K562 (cell line): ENCODE measurements around the gene B3GALT6. TPM values are rescaled to one million over a fixed set of nuclear protein-coding genes. Genes with fewer than 3 reads are reported as not detected.

Source experiments
- CREM ChIP-seq: IDR thresholded peaks from 2 replicates; pipeline ENCODE4 v1.6.1; 2014; ENCODE audit warnings: antibody characterized with exemption, low read depth
- E2F1 ChIP-seq: sonication (generic); formaldehyde crosslinking; IDR thresholded peaks from 2 replicates; pipeline ENCODE4 v1.8.1; 2023; ENCODE audit warnings: mild to moderate bottlenecking, missing genetic modification reagents, moderate library complexity
- FOXP1 ChIP-seq: sonication (generic); formaldehyde crosslinking; IDR thresholded peaks from 2 replicates; pipeline ENCODE4 v1.8.0; 2022; ENCODE audit warnings: mild to moderate bottlenecking, missing genetic modification reagents
- PCBP2 ChIP-seq: fragments of 200-400 bp; formaldehyde crosslinking; IDR thresholded peaks from 2 replicates; pipeline ENCODE4 v1.6.1; 2018; ENCODE audit warnings: low read length, low read depth, mild to moderate bottlenecking, moderate library complexity; ENCODE audit not compliant: poor library complexity, severe bottlenecking
- RBBP5 ChIP-seq: fragments of 200-600 bp; sonication (generic); IDR thresholded peaks from 2 replicates; pipeline ENCODE4 v1.6.1; 2012; ENCODE audit warnings: borderline replicate concordance, mild to moderate bottlenecking, low read length, control low read depth, inconsistent platforms; ENCODE audit not compliant: insufficient read depth, poor library complexity, severe bottlenecking
- REST ChIP-seq, 2 experiments: fragments of 450-650 bp; formaldehyde crosslinking in 1 of 2; IDR thresholded peaks; 2 replicates each; pipeline versions ENCODE4 v1.4.0 to v1.6.1; 2014 to 2020; ENCODE audit warnings: mild to moderate bottlenecking in 2 of 2, borderline replicate concordance in 1 of 2, low read depth in 1 of 2
- SUPT5H ChIP-seq: fragments of 450-650 bp; IDR thresholded peaks from 2 replicates; pipeline ENCODE4 v1.6.1; 2016
- WHSC1 ChIP-seq: IDR thresholded peaks from one replicate; pipeline ENCODE4 v1.6.1; 2012; ENCODE audit warnings: low read length, control low read depth, inconsistent platforms
- ZNF124 ChIP-seq: sonication (generic); formaldehyde crosslinking; IDR thresholded peaks from 2 replicates; pipeline ENCODE4 v1.8.1; 2022; ENCODE audit warnings: missing genetic modification reagents
- ZNF217 ChIP-seq: sonication (generic); formaldehyde crosslinking; IDR thresholded peaks from 2 replicates; pipeline ENCODE4 v1.8.0; 2022; ENCODE audit warnings: mild to moderate bottlenecking, missing genetic modification reagents
- ZNF445 ChIP-seq: fragments of 250-450 bp; sonication (Bioruptor Pico); IDR thresholded peaks from 2 replicates; pipeline ENCODE4 v1.4.0; 2020; ENCODE audit warnings: low read depth, mild to moderate bottlenecking, moderate library complexity
- ZNF778 ChIP-seq: fragments of 450-650 bp; formaldehyde crosslinking; IDR thresholded peaks from 2 replicates; pipeline ENCODE4 v1.4.0; 2020; ENCODE audit warnings: mild to moderate bottlenecking, moderate library complexity
- ZSCAN29 ChIP-seq: fragments of 450-650 bp; IDR thresholded peaks from 2 replicates; pipeline ENCODE4 v1.6.1; 2017
- polyA plus RNA-seq, 8 experiments: library from polyadenylated mRNA; depleted of rRNA in 4 of 8; stranded (reverse) in 5 of 8; unstranded in 3 of 8; fragments of >200 nt; fragmentation: Nextera tagmentation in 2 of 8; fragmentation: Illumina TruSeq in 1 of 8; extraction: Ambion mirVana in 2 of 8; extraction: Trizol in 1 of 8; gene quantifications; 2 replicates each; pipeline versions ENCODE4 v1.2.1 to v1.2.3, GENCODE V29; 2011 to 2014; ENCODE audit warnings: inconsistent platforms in 1 of 8, missing spikeins in 1 of 8
- total RNA-seq, 7 experiments: library from RNA; depleted of rRNA in 6 of 7; stranded (reverse); fragments of >200 nt in 6 of 7; fragmentation: Illumina TruSeq in 2 of 7; extraction: Trizol in 2 of 7; gene quantifications; 2 replicates each; pipeline versions ENCODE4 v1.2.1 to v1.2.3, GENCODE V29; 2011 to 2021; ENCODE audit warnings: low replicate concordance in 1 of 7
- TF ChIP-seq, protein P1 (sequence below), 3 experiments: fragments of 200-800 bp in 1 of 3; fragments of 250-450 bp in 1 of 3; fragments of 450-650 bp in 1 of 3; sonication (Bioruptor Pico) in 1 of 3; sonication (Bioruptor generic) in 1 of 3; formaldehyde crosslinking in 1 of 3; IDR thresholded peaks; 2 replicates each; pipeline versions ENCODE4 v1.6.1 to v1.8.0; 2016 to 2022; ENCODE audit warnings: mild to moderate bottlenecking in 2 of 3, missing genetic modification characterization in 2 of 3, missing compliant biosample characterization in 1 of 3, moderate library complexity in 1 of 3

Gene B3GALT6
- total and polyA plus RNA-seq, 9 of the 15 experiments (the other 6 are each of a cell fraction or from before 2014, with no cell fraction given) = 0.68 to 29.8 (median 9.9) TPM

DNA sequence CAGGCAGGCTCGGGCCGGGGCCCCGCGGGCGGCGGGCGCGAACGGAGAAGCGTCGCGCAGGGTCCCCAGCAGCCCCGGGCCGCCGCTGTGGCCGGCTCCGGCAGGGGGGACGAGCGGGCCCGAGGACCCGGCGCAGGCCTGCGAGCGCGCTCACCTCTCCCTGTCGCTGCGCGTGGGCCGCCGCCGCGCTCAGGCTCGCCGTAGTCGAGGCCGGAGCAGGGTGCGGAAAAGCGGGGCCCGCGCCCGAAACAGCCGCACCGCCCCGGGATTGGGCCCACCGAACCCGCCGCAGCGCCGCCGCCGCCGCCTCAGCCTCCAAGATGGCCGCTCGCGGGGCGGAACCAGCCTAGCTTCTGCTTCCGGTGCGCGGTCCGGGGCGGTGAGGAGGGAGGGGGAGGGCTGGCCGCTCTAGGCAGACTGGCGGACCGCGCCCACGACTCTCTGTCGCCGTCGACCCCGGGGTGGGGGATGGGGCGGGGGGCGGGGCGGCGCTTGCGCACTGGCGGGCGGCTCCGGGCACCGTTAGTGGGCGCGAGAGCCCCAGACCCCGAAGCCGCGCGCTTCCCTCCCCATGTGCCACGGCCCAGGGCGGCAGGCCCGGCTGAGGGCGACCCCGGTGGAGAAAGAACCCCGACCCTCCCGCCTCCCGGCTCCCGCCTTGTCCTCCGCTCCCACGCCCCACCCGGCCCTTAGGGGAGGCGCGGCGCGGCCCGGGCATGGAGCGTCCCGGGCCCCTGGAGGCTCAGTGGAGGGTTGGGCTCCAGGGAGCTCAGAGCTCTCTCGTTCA, 41.7 kb downstream of the B3GALT6 start, which contains the start of gene UBE2J2 (continued):
- TF ChIP-seq E2F1 (CRISPR knock-in tag) (peak; percentile 19; the same call in 1 of the 2 replicates), ZNF778 (no peak), FOXP1 (CRISPR knock-in tag) (peak; percentile 51; the same call in 1 of the 2 replicates), RBBP5 (peak; percentile 98), ZSCAN29 (no peak), PCBP2 (no peak), ZNF124 (CRISPR knock-in tag) (no peak), WHSC1 (no peak), ZNF217 (CRISPR knock-in tag) (no peak), CREM (peak; percentile 89), REST (IDR thresholded peaks at IDR 0.05; ENCODE audit: borderline replicate concordance) (no peak), REST (CRISPR knock-in tag; IDR thresholded peaks at IDR 0.05; ENCODE audit: low read depth) (no peak), ZNF445 (CRISPR knock-in tag) (no peak), SUPT5H (peak; percentile 84)
- TF ChIP-seq, protein P1, sequence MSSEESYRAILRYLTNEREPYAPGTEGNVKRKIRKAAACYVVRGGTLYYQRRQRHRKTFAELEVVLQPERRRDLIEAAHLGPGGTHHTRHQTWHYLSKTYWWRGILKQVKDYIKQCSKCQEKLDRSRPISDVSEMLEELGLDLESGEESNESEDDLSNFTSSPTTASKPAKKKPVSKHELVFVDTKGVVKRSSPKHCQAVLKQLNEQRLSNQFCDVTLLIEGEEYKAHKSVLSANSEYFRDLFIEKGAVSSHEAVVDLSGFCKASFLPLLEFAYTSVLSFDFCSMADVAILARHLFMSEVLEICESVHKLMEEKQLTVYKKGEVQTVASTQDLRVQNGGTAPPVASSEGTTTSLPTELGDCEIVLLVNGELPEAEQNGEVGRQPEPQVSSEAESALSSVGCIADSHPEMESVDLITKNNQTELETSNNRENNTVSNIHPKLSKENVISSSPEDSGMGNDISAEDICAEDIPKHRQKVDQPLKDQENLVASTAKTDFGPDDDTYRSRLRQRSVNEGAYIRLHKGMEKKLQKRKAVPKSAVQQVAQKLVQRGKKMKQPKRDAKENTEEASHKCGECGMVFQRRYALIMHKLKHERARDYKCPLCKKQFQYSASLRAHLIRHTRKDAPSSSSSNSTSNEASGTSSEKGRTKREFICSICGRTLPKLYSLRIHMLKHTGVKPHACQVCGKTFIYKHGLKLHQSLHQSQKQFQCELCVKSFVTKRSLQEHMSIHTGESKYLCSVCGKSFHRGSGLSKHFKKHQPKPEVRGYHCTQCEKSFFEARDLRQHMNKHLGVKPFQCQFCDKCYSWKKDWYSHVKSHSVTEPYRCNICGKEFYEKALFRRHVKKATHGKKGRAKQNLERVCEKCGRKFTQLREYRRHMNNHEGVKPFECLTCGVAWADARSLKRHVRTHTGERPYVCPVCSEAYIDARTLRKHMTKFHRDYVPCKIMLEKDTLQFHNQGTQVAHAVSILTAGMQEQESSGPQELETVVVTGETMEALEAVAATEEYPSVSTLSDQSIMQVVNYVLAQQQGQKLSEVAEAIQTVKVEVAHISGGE (CRISPR knock-in tag; IDR thresholded peaks at IDR 0.05) = peak in 1 of 3 experiments; percentile 85; a peak in 2 of 6 replicates
